GM18870 (cell line): ENCODE data around the gene TMEM234.

Source experiments
- ATAC-seq: cut with Tn5 transposase; IDR thresholded peaks from one replicate; pipeline ENCODE4 v1.9.1; 2021; ENCODE audit warnings: moderate library complexity; ENCODE audit not compliant: unreplicated experiment

TMEM234 gene

DNA sequence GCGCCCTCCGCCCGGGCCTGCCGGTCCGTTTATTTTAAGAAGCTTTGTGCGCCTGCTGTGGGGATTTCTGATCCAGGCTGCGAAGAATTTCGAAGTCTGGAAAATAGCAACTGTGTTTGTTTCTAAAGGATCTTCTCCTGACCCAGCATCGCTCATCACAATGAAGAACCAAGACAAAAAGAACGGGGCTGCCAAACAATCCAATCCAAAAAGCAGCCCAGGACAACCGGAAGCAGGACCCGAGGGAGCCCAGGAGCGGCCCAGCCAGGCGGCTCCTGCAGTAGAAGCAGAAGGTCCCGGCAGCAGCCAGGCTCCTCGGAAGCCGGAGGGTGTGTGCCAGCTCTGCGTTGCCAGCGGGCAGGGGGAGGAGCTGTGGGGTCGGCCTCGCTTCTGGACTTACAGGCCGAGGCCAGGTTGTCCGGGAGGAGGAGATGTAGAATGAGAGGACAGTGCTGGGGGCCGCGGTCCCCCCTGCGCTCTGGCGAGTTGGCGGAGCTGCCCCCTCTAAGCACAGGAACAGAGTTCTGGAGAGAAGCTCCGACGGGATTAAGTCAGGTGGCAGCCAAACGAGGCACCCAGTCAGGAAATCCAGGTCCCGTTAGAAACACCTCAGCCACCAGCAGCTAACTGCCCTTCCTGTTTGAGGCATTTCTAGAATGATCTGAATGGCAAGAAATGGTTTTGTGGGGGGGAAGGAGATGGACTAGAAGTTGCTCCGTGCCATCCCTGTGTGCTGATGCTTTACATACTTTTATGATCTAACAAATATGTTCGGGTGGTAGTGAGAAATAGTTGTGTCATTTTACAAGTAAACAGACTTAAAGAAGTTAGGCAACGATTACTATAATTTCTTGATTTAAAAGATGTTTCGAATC, 41.7 kb downstream of the TMEM234 start:
- no peak for ATAC-seq

DNA sequence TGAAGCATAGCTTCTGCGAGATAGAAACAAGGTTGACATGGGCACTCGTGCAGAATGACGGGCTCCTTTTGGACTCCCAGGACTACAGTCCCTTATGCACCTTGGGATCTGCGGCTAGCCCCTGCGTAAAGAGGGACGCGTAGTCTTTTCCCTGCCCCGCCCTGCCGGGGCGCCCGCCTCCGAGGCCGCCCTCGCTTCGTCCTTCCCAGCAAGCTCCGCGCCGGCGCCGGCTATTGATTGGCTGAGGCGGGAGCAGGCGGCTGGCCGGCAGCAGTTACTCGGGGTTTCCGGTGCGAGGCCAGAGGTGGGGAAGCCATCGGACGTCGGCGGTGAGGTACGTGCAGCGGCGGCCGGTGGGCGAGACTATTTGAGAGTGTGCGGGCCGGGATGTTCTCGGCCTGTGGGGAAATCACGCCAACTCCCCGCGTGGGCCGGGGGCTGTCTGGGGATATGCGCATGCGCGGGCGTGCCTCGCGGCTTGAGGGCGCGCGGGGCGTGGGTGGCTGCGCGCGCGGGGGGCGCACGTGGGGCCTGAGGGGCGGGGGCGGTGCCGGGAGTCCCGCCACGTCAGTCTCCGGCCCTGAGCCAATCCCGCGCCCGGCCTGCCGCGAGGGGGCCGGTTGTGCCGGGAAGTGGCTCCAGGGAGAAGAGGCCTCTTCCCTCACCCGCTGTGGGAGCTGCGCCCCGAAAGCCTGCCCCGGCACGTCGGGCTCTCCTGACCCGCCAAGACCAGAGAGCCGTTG, 42.5 kb downstream of the TMEM234 start, which contains the start of gene TXLNA:
TXLNA (plus strand) TSS at position 233 of the 743 bp plus-strand sequence. CDS start 671 bp downstream, outside the sequence.
- peak; percentile 61 for ATAC-seq

DNA sequence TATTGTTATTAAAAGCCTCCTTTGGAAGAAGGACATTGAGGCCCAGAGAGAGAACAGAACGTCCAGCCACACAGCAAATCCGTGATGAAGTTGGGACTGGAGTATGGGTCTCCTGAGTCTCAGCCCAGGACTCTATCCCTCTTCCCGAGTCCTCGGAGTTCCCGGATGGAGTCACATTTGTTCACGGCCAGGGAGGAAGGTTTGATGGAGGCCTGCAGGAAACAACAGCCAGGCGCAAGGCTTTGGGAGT, 43.0 kb downstream of the TMEM234 start:
- ATAC-seq: no peak

DNA sequence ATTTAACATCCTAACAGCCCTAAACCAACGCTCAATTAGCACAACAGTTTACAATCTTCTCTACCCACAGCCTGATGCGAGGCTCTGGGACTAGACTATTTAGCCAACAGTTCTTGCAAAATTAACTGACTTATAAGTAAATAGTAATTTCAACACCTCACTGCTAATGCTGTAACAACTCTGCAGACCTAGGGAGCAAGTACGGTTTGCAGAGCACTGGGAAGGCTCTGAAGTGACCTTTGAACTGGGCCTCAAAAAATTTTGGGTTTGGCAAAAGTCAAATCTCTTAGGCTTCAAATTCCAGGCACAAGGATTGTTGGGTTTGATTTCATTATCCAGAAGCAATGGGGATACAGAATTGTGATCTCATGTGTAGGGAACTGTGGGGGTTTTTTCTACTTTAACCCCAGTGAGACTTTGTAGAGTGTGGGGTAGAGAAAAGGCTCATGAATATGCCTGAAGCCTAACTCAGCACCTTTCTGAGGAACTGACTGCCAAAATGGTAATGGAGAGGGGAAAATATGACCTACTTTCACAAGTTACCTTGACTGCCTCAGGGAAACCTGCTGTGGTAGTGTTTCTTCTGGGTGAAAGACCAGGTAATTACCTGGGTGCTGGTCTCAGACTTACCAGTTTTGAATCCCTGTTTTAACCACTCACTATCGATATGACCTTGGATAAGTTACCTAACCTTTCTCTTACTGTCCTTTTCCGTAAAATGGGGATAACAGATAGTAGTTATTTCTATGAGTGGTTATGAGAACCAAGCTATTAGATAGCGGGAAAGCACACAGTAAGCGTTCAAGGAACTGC, 43.6 kb downstream of the TMEM234 start:
- no peak for ATAC-seq

DNA sequence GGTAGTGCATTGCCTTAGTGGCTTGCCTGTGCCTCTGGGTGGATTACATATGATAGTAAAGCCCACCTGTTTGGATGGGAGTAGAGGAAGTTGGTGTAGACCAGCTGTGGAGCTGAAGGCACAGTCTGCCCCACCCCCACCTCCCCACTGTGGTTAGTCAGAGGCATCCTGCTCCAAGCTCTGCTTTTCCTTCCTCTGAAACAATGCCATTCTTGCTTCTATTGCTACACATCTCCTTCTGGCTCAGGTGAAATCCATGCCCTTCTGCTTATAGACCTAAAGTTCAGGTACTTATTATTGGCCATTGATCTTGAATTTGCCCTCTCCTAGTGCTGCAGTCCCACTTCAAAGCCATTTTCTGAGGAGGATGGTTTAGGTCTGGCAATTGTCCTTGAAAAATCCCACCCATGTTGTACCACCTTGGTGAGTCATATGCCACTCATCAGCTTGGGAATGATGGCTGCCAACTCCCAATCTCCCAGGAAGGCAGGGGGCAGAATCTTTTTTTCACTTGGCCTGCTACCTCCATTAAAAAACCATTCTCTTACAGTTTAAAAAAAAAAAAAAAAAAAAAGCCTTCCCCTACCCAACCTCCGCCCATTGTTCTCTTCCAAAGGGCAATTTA, 49.4 kb downstream of the TMEM234 start:
- ATAC-seq: no peak

DNA sequence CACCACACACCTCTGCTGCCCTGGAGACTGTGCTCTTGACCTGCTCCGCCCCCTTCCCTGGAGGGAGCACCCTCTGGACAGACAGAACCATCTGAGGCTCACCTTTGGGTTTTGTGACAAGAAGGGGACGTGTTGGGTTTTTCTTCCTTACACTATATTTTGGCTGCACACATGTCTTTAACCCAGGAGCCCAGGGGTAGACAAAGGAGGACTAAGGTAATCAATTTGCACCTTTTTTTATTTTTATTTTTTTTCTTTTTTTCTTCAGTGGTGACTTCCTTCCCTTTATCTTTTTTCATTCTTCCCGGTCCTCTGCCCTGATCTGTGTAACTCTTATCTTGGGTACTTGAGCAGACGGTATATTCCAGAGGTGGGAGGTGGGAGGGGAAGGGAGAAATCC, 51.2 kb downstream of the TMEM234 start:
- ATAC-seq: no peak
